ENCODE data around the gene PDE4D.

Gene PDE4D

GRCh38 chr5:59715228-59715627, 178.3 kb downstream of the PDE4D start:
- TF ChIP-seq, protein P1, sequence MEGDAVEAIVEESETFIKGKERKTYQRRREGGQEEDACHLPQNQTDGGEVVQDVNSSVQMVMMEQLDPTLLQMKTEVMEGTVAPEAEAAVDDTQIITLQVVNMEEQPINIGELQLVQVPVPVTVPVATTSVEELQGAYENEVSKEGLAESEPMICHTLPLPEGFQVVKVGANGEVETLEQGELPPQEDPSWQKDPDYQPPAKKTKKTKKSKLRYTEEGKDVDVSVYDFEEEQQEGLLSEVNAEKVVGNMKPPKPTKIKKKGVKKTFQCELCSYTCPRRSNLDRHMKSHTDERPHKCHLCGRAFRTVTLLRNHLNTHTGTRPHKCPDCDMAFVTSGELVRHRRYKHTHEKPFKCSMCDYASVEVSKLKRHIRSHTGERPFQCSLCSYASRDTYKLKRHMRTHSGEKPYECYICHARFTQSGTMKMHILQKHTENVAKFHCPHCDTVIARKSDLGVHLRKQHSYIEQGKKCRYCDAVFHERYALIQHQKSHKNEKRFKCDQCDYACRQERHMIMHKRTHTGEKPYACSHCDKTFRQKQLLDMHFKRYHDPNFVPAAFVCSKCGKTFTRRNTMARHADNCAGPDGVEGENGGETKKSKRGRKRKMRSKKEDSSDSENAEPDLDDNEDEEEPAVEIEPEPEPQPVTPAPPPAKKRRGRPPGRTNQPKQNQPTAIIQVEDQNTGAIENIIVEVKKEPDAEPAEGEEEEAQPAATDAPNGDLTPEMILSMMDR (IDR thresholded peaks at IDR 0.05; ENCODE audit: low read depth, low read length): no peak
- DNase-seq (ENCODE audit: low read depth, low spot score): no peak
- H3K4me3 ChIP-seq (ENCODE audit: low read depth, low read length): no peak overlapping the region
- in situ Hi-C loops (cut with HindIII; ENCODE audit: low sequenced_read_pairs): no loop called here

DNA sequence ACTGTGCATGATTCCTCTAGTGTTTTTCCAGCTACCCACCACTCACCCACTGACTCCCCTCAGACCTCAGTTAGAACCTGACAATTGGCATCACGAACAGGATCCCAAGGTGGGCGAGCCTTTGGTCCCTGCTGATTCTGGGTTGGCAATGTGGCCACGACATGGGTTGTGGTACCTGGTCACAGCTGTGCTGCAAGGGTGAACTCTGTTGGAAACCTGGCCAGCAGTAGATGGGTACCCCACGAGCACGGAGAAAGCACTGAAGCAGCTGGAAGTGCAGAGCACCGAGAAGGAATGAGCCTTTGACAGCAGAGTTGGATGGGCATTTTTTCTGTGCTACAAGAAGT, 180.1 kb downstream of the PDE4D start:
- TF ChIP-seq, protein P1 (IDR thresholded peaks at IDR 0.05; ENCODE audit: low read depth, low read length): no peak
- H3K4me3 ChIP-seq (ENCODE audit: low read depth, low read length): no peak overlapping the region
- DNase-seq (ENCODE audit: low read depth, low spot score): no peak
- in situ Hi-C loops (cut with HindIII; ENCODE audit: low sequenced_read_pairs): no loop called here

DNA sequence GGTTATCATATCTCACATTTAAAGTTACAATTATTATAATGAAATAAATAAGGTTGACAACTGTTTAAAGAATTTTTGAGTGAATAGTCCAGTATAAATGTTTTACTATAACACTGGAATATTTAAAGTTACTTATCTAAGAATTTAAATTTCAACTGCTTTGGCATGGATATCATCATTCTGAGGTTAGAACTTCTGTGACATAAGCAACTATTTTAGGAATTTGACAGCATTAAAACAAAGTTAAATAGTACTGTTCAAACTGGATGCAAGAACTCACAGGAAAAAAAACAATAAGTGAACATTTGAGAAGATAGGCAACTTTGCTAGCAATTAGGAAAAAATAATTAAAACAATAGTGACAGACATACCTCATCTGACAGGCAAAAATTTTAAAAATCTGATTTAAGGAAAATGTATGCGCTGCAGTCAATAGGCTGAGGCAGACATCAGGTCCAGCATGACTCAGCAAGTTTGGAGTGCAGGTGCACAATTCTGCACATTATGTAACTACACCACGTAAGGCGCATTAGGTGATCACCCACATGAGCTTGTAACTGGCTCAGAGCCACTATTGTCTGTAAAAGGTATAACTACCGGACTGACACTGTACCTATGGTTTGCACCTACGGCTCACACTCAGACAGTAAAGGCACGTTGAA, 180.6 kb downstream of the PDE4D start:
- TF ChIP-seq, protein P1 (IDR thresholded peaks at IDR 0.05; ENCODE audit: low read depth, low read length): no peak
- in situ Hi-C loops (cut with HindIII; ENCODE audit: low sequenced_read_pairs): no loop called here
- DNase-seq (ENCODE audit: low read depth, low spot score): no peak
- no peak overlapping the region for H3K4me3 ChIP-seq (ENCODE audit: low read depth, low read length)

- no peak for DNase-seq (ENCODE audit: low read depth, low spot score)
- TF ChIP-seq, protein P1 (IDR thresholded peaks at IDR 0.05; ENCODE audit: low read depth, low read length): no peak
- no peak overlapping the region for H3K4me3 ChIP-seq (ENCODE audit: low read depth, low read length)
- in situ Hi-C loops (cut with HindIII; ENCODE audit: low sequenced_read_pairs): no loop called here
Measured at GRCh38 chr5:59711310-59711709, 182.2 kb downstream of the PDE4D start.

DNA sequence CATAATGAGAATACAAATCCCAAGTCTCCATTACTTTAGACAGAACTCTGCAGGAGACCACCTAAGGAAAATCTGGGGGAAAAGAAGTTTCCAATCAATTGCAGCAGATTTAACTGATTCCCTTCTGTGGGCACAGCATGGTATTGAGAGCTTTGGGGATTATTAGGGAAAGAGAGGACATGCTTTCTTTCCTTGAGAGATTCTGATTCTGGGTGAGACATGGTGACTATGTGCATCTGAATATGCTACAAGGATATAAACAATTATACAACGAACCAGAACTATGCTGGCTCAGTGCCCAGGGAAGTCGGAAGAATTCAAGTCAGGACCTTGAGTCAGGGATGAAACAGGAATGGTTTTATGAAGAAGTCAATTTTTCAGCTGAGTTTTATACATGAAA, 183.7 kb downstream of the PDE4D start:
- no peak overlapping the region for H3K4me3 ChIP-seq (ENCODE audit: low read depth, low read length)
- TF ChIP-seq, protein P1 (IDR thresholded peaks at IDR 0.05; ENCODE audit: low read depth, low read length): no peak
- DNase-seq (ENCODE audit: low read depth, low spot score): peak; percentile 83
- in situ Hi-C loops (cut with HindIII; ENCODE audit: low sequenced_read_pairs): no loop called here

DNA sequence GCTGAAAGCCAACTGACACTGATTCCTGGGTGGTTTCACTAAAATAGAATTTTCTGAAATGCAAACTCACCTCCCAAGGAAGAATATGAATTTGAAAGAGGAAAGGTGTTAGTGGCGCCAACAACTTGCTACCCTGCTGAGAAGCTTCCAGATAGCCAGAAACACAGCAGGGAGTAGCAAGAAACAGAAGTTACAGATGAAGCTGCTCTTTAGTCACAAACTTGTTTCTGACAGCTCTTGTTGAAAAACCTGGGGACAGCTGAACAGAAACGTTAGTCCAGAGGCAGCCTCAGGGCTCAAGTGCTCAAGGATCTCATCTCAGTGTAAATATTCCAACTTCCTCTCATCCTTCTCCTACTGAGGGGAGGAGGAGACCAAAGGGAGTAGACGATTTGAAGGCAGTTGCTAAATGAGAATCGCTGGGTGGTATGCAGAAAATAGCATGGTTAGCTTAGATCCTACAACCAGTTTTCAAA, 184.1 kb downstream of the PDE4D start:
- TF ChIP-seq, protein P1 (IDR thresholded peaks at IDR 0.05; ENCODE audit: low read depth, low read length): no peak
- peak; percentile 37 for DNase-seq (ENCODE audit: low read depth, low spot score)
- in situ Hi-C loops (cut with HindIII; ENCODE audit: low sequenced_read_pairs): no loop called here
- no peak overlapping the region for H3K4me3 ChIP-seq (ENCODE audit: low read depth, low read length)

Measured in astrocyte of the spinal cord (primary cell).